ENCODE measurements around the gene SEMA3F.

The SEMA3F gene

GRCh38 chr3:50230794-50231125, 75.6 kb downstream of the SEMA3F start:
- DNase-seq (ENCODE audit: low read depth in 1 of 2, low spot score in 1 of 2): no peak

DNA sequence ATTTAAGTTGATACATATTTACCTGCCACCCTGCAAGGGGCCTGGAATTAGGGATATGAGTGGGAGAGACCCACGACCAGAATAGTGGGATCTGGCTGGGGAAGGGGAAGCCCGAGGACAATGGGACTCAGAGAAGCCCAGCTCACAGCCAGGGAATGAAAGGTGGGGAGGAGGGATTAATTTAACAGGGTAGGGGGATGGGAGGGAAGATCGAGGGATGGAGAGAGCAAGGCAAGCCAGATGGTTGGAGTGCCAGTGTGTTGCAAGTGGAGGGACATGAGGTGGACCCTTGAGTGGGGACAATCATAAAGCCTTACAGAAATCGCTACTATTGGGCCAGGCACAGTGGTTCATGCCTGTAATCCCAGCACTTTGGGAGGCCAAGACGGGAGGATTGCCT, 76.5 kb downstream of the SEMA3F start:
- DNase-seq (ENCODE audit: low read depth in 1 of 2, low spot score in 1 of 2): no peak

GRCh38 chr3:50232303-50232702, 77.2 kb downstream of the SEMA3F start:
- DNase-seq (ENCODE audit: low read depth in 1 of 2, low spot score in 1 of 2): no peak

DNA sequence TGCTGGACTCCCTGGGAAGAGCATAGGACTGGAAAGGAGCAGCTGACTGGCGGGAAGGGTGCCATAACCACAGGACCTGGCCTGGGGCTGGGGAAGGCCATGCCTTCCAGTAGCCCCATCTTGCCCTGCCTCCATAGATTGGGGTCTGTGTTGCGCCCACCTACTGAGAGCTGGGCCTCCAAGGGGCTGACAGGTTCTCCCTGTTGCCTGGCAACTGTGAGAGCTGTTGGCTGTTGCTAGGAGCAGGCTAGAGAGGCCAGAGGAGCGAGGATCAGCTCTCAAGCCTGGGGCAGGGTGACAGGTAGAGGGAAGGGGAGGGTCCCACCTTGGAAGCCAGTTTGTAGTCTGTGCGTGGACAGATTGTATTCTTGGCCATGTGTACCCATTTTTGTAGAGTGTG, 78.1 kb downstream of the SEMA3F start:
- DNase-seq (ENCODE audit: low read depth in 1 of 2, low spot score in 1 of 2): no peak

GRCh38 chr3:50235716-50236483, 80.8 kb downstream of the SEMA3F start, which contains the start of gene GNAI2:
TSS of gene GNAI2 (plus strand) at chr3:50236204. CDS start at chr3:50236336, 132 bp downstream.
- peak; percentile 97 to 99 for DNase-seq (ENCODE audit: low read depth in 1 of 2, low spot score in 1 of 2)

GRCh38 chr3:50236484-50237132, 81.5 kb downstream of the SEMA3F start:
- DNase-seq (ENCODE audit: low read depth in 1 of 2, low spot score in 1 of 2): no peak

GRCh38 chr3:50237133-50237651, 82.1 kb downstream of the SEMA3F start:
- no peak for DNase-seq (ENCODE audit: low read depth in 1 of 2, low spot score in 1 of 2)

DNA sequence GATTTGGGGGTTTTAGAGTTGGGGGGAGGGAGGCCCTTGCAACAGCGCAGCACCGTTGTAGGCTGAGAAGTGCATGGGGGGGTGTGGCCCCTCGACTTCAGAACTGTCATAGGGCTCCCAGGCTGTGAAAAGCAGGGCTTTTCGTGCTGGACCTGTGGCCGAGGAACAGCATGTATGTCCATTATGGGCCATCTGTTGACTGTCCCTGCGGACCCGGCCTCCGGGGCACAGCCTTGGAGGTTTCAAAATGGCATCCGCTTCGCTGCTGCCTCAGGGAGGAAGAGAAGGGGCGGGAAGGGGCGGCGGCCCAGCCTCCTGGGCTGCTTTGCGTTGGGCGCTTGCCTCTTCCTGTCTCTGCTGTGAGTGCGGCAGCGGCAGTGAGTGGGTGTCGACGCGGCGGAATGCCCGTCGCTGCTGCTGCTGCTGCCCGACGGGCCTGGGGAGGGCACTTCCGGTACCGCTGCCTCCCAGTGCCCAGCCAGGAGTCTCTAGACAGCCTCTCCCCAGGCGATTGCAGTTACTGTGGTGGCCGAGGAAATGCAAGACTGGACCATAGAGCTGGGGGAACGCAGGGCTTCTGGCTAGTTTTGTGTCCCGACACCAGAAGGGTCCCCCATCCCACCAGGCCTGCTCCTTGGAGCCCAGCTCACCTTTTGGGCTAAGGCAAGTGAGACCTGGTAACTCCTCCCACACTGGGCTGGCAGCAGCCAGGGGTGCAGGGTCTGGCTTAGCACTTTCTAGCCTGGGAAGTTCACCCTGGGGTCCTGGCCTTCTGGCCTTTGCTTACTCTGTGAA, 82.8 kb downstream of the SEMA3F start:
- DNase-seq (ENCODE audit: low read depth in 1 of 2, low spot score in 1 of 2): peak; percentile 74 to 79

DNA sequence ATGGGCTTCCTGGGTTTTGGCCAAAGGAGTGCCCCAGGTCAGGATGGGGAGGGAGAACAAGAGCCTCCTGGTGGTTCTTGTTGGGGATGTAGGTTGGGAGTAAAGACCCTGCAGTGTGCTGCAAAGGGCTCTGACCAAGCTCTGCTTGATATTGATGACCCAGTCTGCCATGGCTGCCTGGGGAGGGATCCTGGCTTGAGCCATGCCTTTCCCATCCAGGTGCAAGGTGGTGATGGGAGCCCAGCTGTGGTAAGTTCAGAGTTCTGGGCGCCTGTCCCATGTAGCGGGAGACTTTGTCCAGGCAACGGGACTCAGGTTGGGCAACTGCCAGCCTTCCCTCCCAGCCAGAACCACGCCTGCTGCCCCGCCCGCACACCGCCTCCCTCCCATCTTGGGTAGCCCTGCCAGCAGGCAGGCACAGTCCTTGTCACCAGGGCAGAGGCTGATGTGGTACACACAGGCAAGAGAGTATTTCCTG, 83.5 kb downstream of the SEMA3F start:
- no peak for DNase-seq (ENCODE audit: low read depth in 1 of 2, low spot score in 1 of 2)
